Neutrophil (primary cell): ENCODE measurements around the gene SULT1C3.

Source experiments
- H3K27ac ChIP-seq: fragments of 200-600 bp; sonication (generic); 2 replicates; pipeline ENCODE4 v1.5.1; 2016; ENCODE audit warnings: mild to moderate bottlenecking, moderate library complexity
- H3K27me3 ChIP-seq: fragments of 200-600 bp; sonication (generic); 2 replicates; pipeline ENCODE4 v1.6.0; 2016; ENCODE audit warnings: mild to moderate bottlenecking
- H3K36me3 ChIP-seq: fragments of 200-600 bp; sonication (generic); 2 replicates; pipeline ENCODE4 v1.5.1; 2017
- H3K4me1 ChIP-seq, 2 experiments: fragments of 200-600 bp in 1 of 2; sonication (generic) in 1 of 2; 1 replicate in 1 of 2; 2 replicates in 1 of 2; pipeline versions ENCODE4 v1.5.1 to v1.6.1; 2013 to 2016; ENCODE audit warnings: low read depth in 1 of 2, low read length in 1 of 2, mild to moderate bottlenecking in 1 of 2, moderate library complexity in 1 of 2; ENCODE audit not compliant: control insufficient read depth in 1 of 2, insufficient read depth in 1 of 2
- H3K4me3 ChIP-seq, 2 experiments: fragments of 200-600 bp in 1 of 2; sonication (generic) in 1 of 2; 1 replicate in 1 of 2; 2 replicates in 1 of 2; pipeline ENCODE4 v1.5.1; 2013 to 2016; ENCODE audit warnings: low read depth in 1 of 2, low read length in 1 of 2, mild to moderate bottlenecking in 1 of 2, moderate library complexity in 1 of 2
- H3K9me3 ChIP-seq: fragments of 200-600 bp; sonication (generic); 2 replicates; pipeline ENCODE4 v1.5.1; 2016
- CTCF ChIP-seq: fragments of 200-600 bp; sonication (generic); IDR thresholded peaks from 2 replicates; pipeline ENCODE4 v1.5.1; 2016; ENCODE audit warnings: antibody characterized with exemption

SULT1C3 gene

GRCh38 chr2:108262036-108262435 lies 22.3 kb downstream of the SULT1C3 start:
- Histone ChIP-seq H3K27ac (no peak overlapping the region), H3K36me3 (no peaks in the 10 kb centered on the region), H3K4me3 (no peak overlapping the region), H3K4me1 (no peaks in the 10 kb centered on the region), H3K9me3 (no peaks in the 10 kb centered on the region), H3K27me3 (no peaks in the 10 kb centered on the region)
- no peak for TF ChIP-seq CTCF

GRCh38 chr2:108263401-108263800 lies 23.6 kb downstream of the SULT1C3 start:
- Histone ChIP-seq H3K4me1 (no peaks in the 10 kb centered on the region), H3K27ac (no peak overlapping the region), H3K9me3 (no peaks in the 10 kb centered on the region), H3K36me3 (no peaks in the 10 kb centered on the region), H3K4me3 (no peak overlapping the region), H3K27me3 (no peaks in the 10 kb centered on the region)
- TF ChIP-seq CTCF = no peak

GRCh38 chr2:108266218-108266617 lies 26.4 kb downstream of the SULT1C3 start:
- no peak for TF ChIP-seq CTCF
- Histone ChIP-seq H3K4me3 (no peak overlapping the region), H3K36me3 (no peaks in the 10 kb centered on the region), H3K27ac (no peak overlapping the region), H3K4me1 (no peaks in the 10 kb centered on the region), H3K9me3 (no peaks in the 10 kb centered on the region), H3K27me3 (no peaks in the 10 kb centered on the region)

GRCh38 chr2:108267101-108267500 lies 27.3 kb downstream of the SULT1C3 start:
- H3K9me3 ChIP-seq = no peaks in the 10 kb centered on the region
- no peaks in the 10 kb centered on the region for H3K4me1 ChIP-seq
- H3K4me3 ChIP-seq = no peak overlapping the region
- no peaks in the 10 kb centered on the region for H3K27me3 ChIP-seq
- H3K27ac ChIP-seq = no peak overlapping the region
- no peaks in the 10 kb centered on the region for H3K36me3 ChIP-seq
- TF ChIP-seq CTCF = no peak

GRCh38 chr2:108268001-108268400 lies 28.2 kb downstream of the SULT1C3 start:
- Histone ChIP-seq H3K4me1 (no peaks in the 10 kb centered on the region), H3K27me3 (no peaks in the 10 kb centered on the region), H3K27ac (no peak overlapping the region), H3K4me3 (no peak overlapping the region), H3K36me3 (no peaks in the 10 kb centered on the region), H3K9me3 (no peaks in the 10 kb centered on the region)
- TF ChIP-seq CTCF = no peak

- Histone ChIP-seq H3K27ac (no peak overlapping the region), H3K4me3 (no peak overlapping the region), H3K4me1 (no peaks in the 10 kb centered on the region), H3K27me3 (no peaks in the 10 kb centered on the region), H3K36me3 (no peaks in the 10 kb centered on the region), H3K9me3 (no peaks in the 10 kb centered on the region)
- no peak for TF ChIP-seq CTCF
These were observed 30.6 kb downstream of the SULT1C3 start for GRCh38 chr2:108270346-108270745.
